ENCODE measurements around the gene CKMT1B.
"Not testable (repeated sequence)": the region's sequence is repeated elsewhere in the genome, so short reads cannot be mapped to it uniquely, and the experiment has no call there.

CKMT1B gene

GRCh38 chr15:43638464-43639204 is 44.8 kb downstream of the CKMT1B start:
- DNase-seq: not testable (repeated sequence)
